GM19395 (cell line): ENCODE results near the gene KRTAP4-16.
"Not testable (repeated sequence)": the region's sequence is repeated elsewhere in the genome, so short reads cannot be mapped to it uniquely, and the experiment has no call there.

Experiments
- ATAC-seq: cut with Tn5 transposase; IDR thresholded peaks from one replicate; pipeline ENCODE4 v1.9.1; 2021; ENCODE audit warnings: mild to moderate bottlenecking, moderate library complexity; ENCODE audit not compliant: unreplicated experiment

The KRTAP4-16 gene

DNA sequence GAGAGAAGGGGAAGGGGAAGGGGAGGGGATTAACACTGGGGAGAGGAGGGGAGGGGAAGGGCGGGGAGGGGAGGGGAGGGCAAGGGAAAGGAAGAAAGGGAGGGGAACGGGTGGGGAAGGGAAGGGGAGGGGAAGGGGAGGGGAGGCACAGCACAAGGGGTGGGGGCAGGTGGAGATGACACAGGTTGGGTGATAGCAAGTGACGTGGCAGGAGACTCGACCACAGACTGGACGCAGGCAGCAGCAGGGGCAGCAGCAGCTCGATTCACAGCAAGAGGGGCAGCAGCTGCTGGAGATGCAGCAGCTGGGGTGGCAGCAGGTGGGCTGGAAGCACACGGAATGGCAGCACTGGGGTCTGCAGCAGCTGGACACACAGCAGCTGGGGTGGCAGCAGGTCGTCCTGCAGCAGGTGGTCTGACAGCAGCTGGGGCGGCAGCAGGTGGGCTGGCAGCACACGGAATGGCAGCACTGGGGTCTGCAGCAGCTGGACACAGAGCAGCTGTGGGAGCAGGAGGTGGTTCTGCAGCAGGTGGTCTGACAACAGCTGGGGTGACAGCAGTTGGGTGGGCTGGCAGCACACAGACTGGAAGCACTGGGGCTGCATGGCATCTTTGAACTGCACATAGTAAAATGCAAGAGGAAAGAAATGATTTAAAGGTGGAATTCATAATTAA lies at the start of gene KRTAP4-16:
TSS of gene KRTAP4-16 (minus strand) at position 624 of the 674 bp plus-strand sequence. CDS start at position 624, 0 bp downstream.
- ATAC-seq = no peak

DNA sequence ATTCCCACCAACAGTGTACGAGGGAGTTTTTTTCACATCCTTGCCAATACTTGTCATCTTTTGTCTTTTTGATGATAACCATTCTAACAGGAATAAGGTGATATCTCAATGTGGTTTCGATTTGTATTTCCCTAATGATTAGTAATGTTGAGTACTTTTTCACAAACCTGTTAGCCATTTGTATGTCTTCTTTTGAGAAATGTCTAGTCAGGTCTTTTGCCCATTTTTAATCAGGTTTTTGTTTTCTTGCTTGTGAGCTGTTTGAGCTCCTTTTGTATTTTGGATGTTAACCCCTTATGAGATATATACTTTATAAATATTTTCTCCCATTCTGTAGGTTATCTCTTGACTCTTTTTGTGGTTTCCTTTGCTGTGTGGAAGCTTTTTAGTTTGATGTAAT lies 49.5 kb upstream of the KRTAP4-16 start:
- ATAC-seq = no peak

- no peak for ATAC-seq
Observed at GRCh38 chr17:41150026-41150425, 48.0 kb upstream of the KRTAP4-16 start.

DNA sequence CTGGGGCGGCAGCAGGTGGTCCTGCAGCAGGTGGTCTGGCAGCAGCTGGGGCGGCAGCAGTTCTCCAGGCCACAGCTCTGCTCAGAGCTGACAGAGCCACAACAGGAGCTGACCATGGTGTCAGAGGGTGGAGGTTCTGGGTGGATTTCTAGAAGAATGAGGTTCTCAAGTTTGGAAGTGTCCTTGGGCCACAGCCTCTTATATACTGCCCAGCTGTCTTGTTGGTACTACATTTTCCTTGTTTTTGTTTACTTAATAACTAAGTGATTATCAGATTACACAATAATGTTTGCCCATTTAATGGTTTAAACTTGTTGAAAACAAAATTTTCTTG lies 47.6 kb upstream of the KRTAP4-16 start, which contains the start of gene KRTAP4-5:
TSS of gene KRTAP4-5 (minus strand) at position 174 of the 334 bp plus-strand sequence. CDS start at position 116, 58 bp downstream.
- ATAC-seq = no peak

GRCh38 chr17:41148971-41149651 lies 47.1 kb upstream of the KRTAP4-16 start:
- ATAC-seq = not testable (repeated sequence)

DNA sequence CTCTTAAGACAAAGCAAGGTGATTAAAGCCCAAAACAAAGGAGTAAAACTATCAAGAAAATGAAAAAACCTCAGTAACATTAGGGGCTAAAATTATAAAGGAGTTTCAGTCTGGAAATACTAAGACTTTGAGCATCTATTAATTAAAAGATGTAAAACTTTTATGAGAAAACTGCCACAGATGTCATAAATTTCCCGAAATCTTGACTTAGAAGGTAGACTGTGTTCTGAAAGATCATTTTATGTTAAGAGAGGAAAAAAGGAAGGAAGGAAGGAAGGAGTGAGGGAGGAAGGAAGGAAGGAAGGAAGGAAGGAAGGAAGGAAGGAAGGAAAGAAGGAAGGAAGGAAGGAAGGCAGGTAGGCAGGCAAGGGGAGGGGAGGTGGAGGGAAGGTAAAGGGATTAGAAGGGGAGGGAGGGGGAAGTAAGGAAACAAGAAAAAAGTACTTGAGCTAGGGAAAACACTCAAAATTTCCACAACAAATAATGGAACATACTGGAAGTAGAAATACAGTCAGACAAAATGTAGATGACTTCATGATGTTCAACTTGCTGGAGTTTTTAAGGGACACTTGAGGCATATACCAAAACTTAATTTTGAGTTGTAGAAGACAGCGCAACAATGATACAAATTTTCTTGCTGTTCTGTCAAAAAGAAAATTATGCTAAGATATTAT lies 45.7 kb upstream of the KRTAP4-16 start:
- ATAC-seq = no peak

GRCh38 chr17:41145261-41145660 lies 43.3 kb upstream of the KRTAP4-16 start:
- ATAC-seq = no peak

- no peak for ATAC-seq
Observed at GRCh38 chr17:41144846-41145245, 42.8 kb upstream of the KRTAP4-16 start.

DNA sequence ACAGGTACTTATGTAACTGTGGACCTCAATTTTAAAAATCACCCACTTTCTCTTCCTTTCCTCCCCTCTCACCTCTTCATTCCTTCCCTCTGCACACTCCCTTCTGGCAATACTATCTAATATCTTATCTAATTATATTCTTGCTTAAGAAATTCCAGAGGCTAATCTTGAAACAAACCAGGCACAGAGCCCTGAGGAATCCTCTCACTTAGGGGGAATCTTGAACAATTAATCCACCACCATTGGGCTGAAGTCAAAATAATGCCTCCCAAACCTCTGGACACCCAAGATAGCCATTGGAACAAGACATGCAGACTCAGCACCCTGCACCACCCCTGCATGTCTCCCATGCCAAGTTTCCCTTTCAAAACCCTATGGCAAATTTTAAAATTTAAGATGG lies 39.4 kb upstream of the KRTAP4-16 start:
- no peak for ATAC-seq

- ATAC-seq = no peak
Observed at GRCh38 chr17:41140360-41141131, 38.5 kb upstream of the KRTAP4-16 start, which contains the start of gene KRTAP4-6. KRTAP4-6 (minus strand) TSS chr17:41140544; CDS start chr17:41140487, 57 bp downstream.

DNA sequence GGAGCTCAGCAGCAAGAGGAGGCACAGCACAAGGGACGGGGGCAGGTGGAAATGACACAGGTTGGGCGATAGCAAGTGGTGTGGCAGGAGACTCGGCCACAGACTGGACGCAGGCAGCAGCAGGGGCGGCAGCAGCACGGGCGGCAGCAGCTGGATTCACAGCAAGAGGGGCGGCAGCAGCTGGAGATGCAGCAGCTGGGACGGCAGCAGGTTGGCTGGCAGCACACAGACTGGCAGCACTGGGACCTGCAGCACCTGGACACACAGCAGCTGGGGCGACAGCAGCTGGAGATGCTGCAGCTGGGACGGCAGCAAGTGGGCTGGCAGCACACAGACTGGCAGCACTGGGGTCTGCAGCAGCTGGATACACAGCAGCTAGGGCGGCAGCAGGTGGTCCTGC lies 37.9 kb upstream of the KRTAP4-16 start:
- ATAC-seq = not testable (repeated sequence)

DNA sequence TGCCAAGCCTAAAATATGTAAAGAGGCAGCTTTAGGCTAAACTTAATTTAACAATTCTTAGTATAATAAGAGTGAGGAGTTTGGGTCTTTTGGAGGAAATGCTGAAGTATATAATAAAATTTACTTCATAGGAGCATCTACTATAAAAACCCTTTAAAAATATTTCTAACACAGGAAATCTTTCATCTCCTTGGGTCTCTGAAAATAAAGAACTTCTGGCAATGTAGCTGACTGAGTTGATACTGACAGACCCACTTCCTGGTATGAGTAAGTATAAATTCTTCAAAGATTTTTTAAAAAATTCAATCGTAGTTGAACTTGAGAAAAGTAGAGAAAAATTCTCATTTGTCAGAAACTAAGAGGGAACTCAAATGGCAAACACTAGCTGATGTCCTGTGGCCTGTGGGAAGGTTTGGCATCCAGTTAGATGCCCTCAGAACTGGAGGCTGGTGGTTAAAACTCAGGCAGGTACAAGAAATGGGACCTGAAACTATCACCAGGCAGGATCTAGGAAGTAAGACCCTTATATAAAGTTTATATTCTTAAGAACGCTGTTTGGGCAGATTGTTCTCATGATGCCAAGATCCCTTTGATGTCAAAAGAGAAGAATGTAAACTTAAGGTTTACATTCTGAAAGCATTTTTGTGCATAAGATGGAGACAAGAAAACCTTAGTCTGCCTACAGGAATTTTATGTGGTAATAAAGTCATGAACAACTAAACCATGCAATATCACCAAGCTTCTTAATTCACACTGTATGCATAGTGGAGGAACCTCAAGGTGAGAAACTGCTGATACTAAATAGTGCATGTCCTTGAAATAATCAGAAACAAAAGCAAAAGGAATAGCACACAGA lies 32.1 kb upstream of the KRTAP4-16 start:
- no peak for ATAC-seq

DNA sequence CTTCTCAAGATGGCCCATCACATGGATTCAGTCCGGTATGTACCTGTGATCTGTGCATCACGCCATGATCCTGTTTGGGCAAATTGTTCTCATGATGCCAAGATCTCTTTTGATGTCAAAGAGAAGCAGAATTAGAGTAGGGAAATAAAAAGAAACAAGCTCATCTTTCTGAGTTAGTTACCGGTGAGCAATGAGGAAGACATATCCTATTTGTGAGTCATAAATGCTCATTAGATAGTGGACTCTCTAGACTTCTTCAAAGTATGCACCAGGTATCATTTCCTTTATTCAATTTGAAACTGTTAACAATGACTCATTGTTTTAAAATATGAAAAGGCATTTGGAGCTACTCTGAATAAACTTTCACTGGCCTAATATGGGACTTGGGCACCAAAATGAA lies 30.0 kb upstream of the KRTAP4-16 start:
- ATAC-seq = no peak

GRCh38 chr17:41127371-41127770 lies 25.4 kb upstream of the KRTAP4-16 start:
- no peak for ATAC-seq

- no peak for ATAC-seq
Observed at GRCh38 chr17:41126412-41126811, 24.4 kb upstream of the KRTAP4-16 start.

DNA sequence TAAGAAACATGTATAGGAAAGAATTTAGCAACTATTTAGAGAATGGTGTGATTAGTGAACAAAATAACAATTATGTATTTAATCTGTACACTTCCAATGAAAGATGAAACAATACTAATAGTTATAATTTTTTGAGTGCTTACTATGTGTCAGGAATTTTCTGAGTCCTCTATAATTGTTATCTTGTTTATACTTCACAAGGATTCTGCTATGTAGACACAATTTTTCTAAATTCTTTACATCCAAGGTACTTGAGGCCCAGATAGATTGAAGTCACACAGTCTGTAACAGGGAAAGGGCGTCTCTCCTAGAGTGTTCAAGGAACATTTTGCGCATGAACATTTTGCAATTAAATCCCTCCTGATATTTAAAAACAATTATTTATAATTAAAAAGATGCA lies 23.1 kb upstream of the KRTAP4-16 start:
- ATAC-seq = no peak

- ATAC-seq = not testable (repeated sequence)
Observed at GRCh38 chr17:41123991-41124371, 22.0 kb upstream of the KRTAP4-16 start, which contains the start of gene KRTAP4-12. KRTAP4-12 (minus strand) TSS chr17:41124182; CDS start chr17:41124122, 60 bp downstream.

- not testable (repeated sequence) for ATAC-seq
Observed at GRCh38 chr17:41123292-41123990, 21.4 kb upstream of the KRTAP4-16 start.

DNA sequence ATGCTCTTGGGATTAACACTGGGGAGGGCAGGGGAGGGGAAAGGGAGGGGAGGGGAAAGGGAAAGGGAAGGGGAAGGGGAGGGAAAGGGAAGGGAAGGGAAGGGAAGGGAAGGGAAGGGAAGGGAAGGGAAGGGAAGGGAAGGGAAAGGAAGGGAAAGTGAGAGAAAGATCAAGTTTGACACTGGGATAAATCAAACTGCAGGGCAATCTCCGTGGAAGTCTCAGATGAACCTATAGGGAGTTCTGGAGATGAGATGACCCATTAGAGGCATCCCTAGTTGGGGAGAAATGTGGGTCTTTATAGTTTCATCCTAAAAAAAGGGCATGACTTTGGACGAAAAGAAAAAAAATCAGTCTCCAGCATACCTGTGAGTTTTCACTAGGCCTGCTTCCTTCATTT lies 19.7 kb upstream of the KRTAP4-16 start:
- ATAC-seq = no peak
